Tibial nerve (tissue), 3 donors: Measurements from ENCODE around the gene ACOT8.

Experiments
- CTCF ChIP-seq, 5 experiments: fragments of 200-600 bp in 3 of 5; fragments of 450-650 bp in 2 of 5; sonication (generic) in 3 of 5; IDR thresholded peaks; one replicate each; pipeline ENCODE4 v1.5.1; 2016 to 2019; ENCODE audit warnings: antibody characterized with exemption in 5 of 5, mild to moderate bottlenecking in 3 of 5, moderate library complexity in 2 of 5
- POLR2A ChIP-seq, 2 donors: fragments of 450-650 bp; IDR thresholded peaks; one replicate each; pipeline ENCODE4 v1.6.1; 2017; ENCODE audit warnings: antibody characterized with exemption in 2 of 2, mild to moderate bottlenecking in 2 of 2, moderate library complexity in 2 of 2

DNA sequence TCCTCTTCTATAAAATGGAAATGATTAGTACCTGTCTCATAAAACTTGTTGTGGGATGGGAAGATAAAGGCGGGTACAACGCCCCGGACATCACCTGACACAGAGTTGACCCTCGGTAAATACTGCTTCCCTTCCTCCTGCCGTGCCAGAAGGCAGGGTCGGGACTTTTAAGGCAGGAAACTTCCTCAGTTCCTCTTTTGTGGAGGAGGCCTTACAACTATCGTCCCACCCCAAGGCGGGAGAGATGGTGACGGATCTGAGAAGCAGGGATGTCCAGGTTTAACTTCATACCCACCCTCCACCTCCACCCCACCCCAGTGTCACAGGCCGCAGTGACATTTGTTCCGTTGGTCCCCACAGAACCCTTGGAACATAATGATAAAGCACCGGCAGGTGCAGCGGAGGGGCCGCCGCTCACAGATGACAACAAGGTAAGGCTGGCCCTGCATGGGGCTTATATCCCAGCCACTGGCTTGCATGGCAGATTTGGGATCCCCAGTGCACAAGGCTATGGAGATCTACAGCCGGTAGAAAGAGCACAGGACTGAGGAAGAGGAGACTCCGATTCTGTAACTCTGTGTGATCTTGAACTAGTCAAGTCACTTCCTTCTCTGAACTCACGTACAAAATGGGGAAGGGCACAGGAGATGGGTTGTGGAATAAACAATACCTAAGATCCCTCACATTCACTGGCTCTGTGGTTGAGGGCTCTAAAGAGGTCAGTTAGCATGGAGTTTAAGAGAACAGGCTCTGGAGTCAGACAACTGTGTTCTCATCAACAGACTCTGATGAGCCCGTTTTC, 64.7 kb downstream of the ACOT8 start:
- TF ChIP-seq POLR2A (IDR thresholded peaks at IDR 0.05) (no peak), CTCF (IDR thresholded peaks at IDR 0.05) (no peak)
